H1 (cell line): ENCODE results near the gene TCF21. TPM values are rescaled to one million over a fixed set of nuclear protein-coding genes. Genes with fewer than 3 reads are reported as not detected.
A peak's percentile ranks its signal among the peaks of the same experiment; 100 is the strongest.

Source experiments
- CTCF ChIA-PET: fragments of 300-600 bp; sonication (Branson Sonifier 250); formaldehyde crosslinking; loops from one replicate; lab custom pipeline; 2021; ENCODE audit not compliant: partially characterized antibody; lab: Charles Lee
- POLR2A ChIA-PET: fragments of 300-600 bp; sonication (Branson Sonifier 250); formaldehyde crosslinking; loops from one replicate; lab custom pipeline; 2021; ENCODE audit warnings: inconsistent platforms; ENCODE audit not compliant: partially characterized antibody; lab: Charles Lee
- DNase-seq, 2 experiments: peaks; one replicate each; pipeline versions ENCODE4 v3.0.0 to v3.0.0-alpha.2; 2010 to 2022; ENCODE audit warnings: low spot score in 2 of 2, low read depth in 1 of 2, mixed read lengths in 1 of 2
- FAIRE-seq: peaks from 2 replicates; lab custom pipeline; 2011; peaks lifted over from hg19 to GRCh38; lab: Jason Lieb, UNC
- H2AFZ ChIP-seq: 2 replicates; pipeline ENCODE4 v1.8.1; 2012; ENCODE audit warnings: low read length, inconsistent platforms
- H2AK5ac ChIP-seq: 2 replicates; pipeline ENCODE4 v1.6.1; 2013; ENCODE audit warnings: low read depth, low read length
- H2BK120ac ChIP-seq: replicated peaks from 2 replicates; pipeline ENCODE3; 2013; ENCODE audit warnings: low read depth, low read length, inconsistent platforms
- H2BK12ac ChIP-seq: 2 replicates; pipeline ENCODE4 v1.6.1; 2013; ENCODE audit warnings: low read depth, low read length
- H2BK15ac ChIP-seq: 2 replicates; pipeline ENCODE4 v1.6.1; 2013; ENCODE audit warnings: low read length
- H2BK20ac ChIP-seq: 2 replicates; pipeline ENCODE4 v1.6.1; 2013; ENCODE audit warnings: low read length
- H2BK5ac ChIP-seq: 2 replicates; pipeline ENCODE4 v1.6.1; 2013; ENCODE audit warnings: low read depth, low read length
- H3K14ac ChIP-seq: 2 replicates; pipeline ENCODE4 v1.6.1; 2013; ENCODE audit warnings: inconsistent platforms; ENCODE audit not compliant: insufficient read length
- H3K18ac ChIP-seq: 2 replicates; pipeline ENCODE4 v1.6.1; 2013; ENCODE audit warnings: low read length; ENCODE audit errors: extremely low read depth
- H3K23ac ChIP-seq: 2 replicates; pipeline ENCODE4 v1.6.1; 2013; ENCODE audit warnings: inconsistent platforms; ENCODE audit not compliant: insufficient read length
- H3K23me2 ChIP-seq: 2 replicates; pipeline ENCODE4 v1.6.1; 2013; ENCODE audit warnings: low read depth, low read length
- H3K27ac ChIP-seq: 2 replicates; pipeline ENCODE4 v1.6.1; 2011; ENCODE audit warnings: low read depth, low read length, inconsistent platforms
- H3K27me3 ChIP-seq, 4 experiments: replicated peaks in 1 of 4; 1 replicate in 1 of 4; 2 replicates in 3 of 4; pipeline versions ENCODE4 v1.6.1 to v1.8.1; 2011 to 2013; ENCODE audit warnings: low read length in 3 of 4, mild to moderate bottlenecking in 3 of 4, inconsistent platforms in 2 of 4, mixed read lengths in 2 of 4, moderate library complexity in 1 of 4; ENCODE audit not compliant: control insufficient read depth in 3 of 4, insufficient read depth in 3 of 4; ENCODE audit errors: extremely low read depth in 1 of 4
- H3K36me3 ChIP-seq, 4 experiments: 2 replicates each; pipeline versions ENCODE4 v1.6.1 to v1.8.1; 2011 to 2013; ENCODE audit warnings: mild to moderate bottlenecking in 4 of 4, low read length in 3 of 4, moderate library complexity in 2 of 4, control low read depth in 1 of 4, inconsistent platforms in 1 of 4; ENCODE audit not compliant: insufficient read depth in 4 of 4, control insufficient read depth in 2 of 4
- H3K4ac ChIP-seq: replicated peaks from 2 replicates; pipeline ENCODE3; 2013; ENCODE audit warnings: low read length, low read depth, mixed read lengths, inconsistent platforms; ENCODE audit not compliant: insufficient read length
- H3K4me1 ChIP-seq, 4 experiments: replicated peaks in 1 of 4; 1 replicate in 1 of 4; 2 replicates in 3 of 4; pipeline versions ENCODE4 v1.6.1 to v1.8.1; 2011 to 2013; ENCODE audit warnings: low read length in 3 of 4, inconsistent platforms in 2 of 4, mixed read lengths in 1 of 4; ENCODE audit not compliant: insufficient read depth in 4 of 4, control insufficient read depth in 3 of 4
- H3K4me2 ChIP-seq, 2 experiments: 2 replicates each; pipeline versions ENCODE4 v1.6.1 to v1.8.1; 2011 to 2013; ENCODE audit warnings: low read depth in 2 of 2, low read length in 2 of 2, control low read depth in 1 of 2, inconsistent platforms in 1 of 2, mild to moderate bottlenecking in 1 of 2; ENCODE audit not compliant: insufficient read depth in 1 of 2
- H3K4me3 ChIP-seq, 4 experiments: fragments of 200-600, 300-600 bp in 1 of 4; sonication (generic), shearing (Covaris generic), sonication (Bioruptor Twin) in 1 of 4; 2 replicates each; pipeline versions ENCODE4 v1.5.1 to v1.8.1; 2011 to 2016; ENCODE audit warnings: low read length in 4 of 4, low read depth in 3 of 4, control low read depth in 2 of 4, inconsistent platforms in 2 of 4, mild to moderate bottlenecking in 2 of 4, mixed read lengths in 1 of 4, moderate library complexity in 1 of 4; ENCODE audit not compliant: insufficient read depth in 2 of 4; ENCODE audit errors: extremely low read depth in 1 of 4
- H3K56ac ChIP-seq: replicated peaks from 2 replicates; pipeline ENCODE3; 2013; ENCODE audit warnings: low read depth, mild to moderate bottlenecking, mixed read lengths, low read length, inconsistent platforms; ENCODE audit not compliant: insufficient read length
- H3K79me1 ChIP-seq: 2 replicates; pipeline ENCODE4 v1.6.1; 2013; ENCODE audit warnings: low read depth, low read length, control low read depth
- H3K79me2 ChIP-seq, 2 experiments: 2 replicates each; pipeline versions ENCODE4 v1.6.1 to v1.8.1; 2012 to 2013; ENCODE audit warnings: low read length in 2 of 2, mild to moderate bottlenecking in 2 of 2, inconsistent platforms in 1 of 2; ENCODE audit not compliant: insufficient read depth in 2 of 2, control insufficient read depth in 1 of 2
- H3K9ac ChIP-seq, 4 experiments: replicated peaks in 1 of 4; 1 replicate in 1 of 4; 2 replicates in 3 of 4; pipeline versions ENCODE4 v1.6.1 to v1.8.1; 2011 to 2013; ENCODE audit warnings: low read depth in 3 of 4, low read length in 3 of 4, control low read depth in 2 of 4, mild to moderate bottlenecking in 2 of 4, moderate library complexity in 2 of 4, inconsistent platforms in 1 of 4; ENCODE audit errors: extremely low read depth in 1 of 4
- H3K9me3 ChIP-seq, 2 experiments: 2 replicates each; pipeline versions ENCODE4 v1.6.1 to v1.8.1; 2012 to 2013; ENCODE audit warnings: mild to moderate bottlenecking in 2 of 2, moderate library complexity in 2 of 2, control low read depth in 1 of 2, inconsistent platforms in 1 of 2, low read depth in 1 of 2, low read length in 1 of 2, mixed read lengths in 1 of 2; ENCODE audit not compliant: insufficient read depth in 2 of 2
- H4K20me1 ChIP-seq, 2 experiments: replicated peaks in 1 of 2; 2 replicates each; pipeline versions ENCODE3 to v1.8.1; 2011 to 2013; ENCODE audit warnings: inconsistent platforms in 2 of 2, low read length in 2 of 2, mild to moderate bottlenecking in 1 of 2; ENCODE audit not compliant: insufficient read depth in 2 of 2, control insufficient read depth in 1 of 2
- H4K5ac ChIP-seq: 2 replicates; pipeline ENCODE4 v1.6.1; 2013; ENCODE audit warnings: low read length, low read depth, mixed read lengths, inconsistent platforms; ENCODE audit not compliant: insufficient read length
- H4K8ac ChIP-seq: 2 replicates; pipeline ENCODE4 v1.8.0; 2013; ENCODE audit warnings: mild to moderate bottlenecking, moderate library complexity, low read length, inconsistent platforms; ENCODE audit not compliant: insufficient read depth; ENCODE audit errors: extremely low read depth
- H4K91ac ChIP-seq: replicated peaks from 2 replicates; pipeline ENCODE3; 2013; ENCODE audit warnings: low read length, mixed read lengths, inconsistent platforms; ENCODE audit not compliant: insufficient read length
- BRCA1 ChIP-seq: IDR thresholded peaks from 2 replicates; pipeline ENCODE4 v1.6.1; 2012; ENCODE audit warnings: low read depth, low read length, improper control_type of control experiment
- EZH2 ChIP-seq: fragments of 200-600 bp; sonication (generic); IDR thresholded peaks from 2 replicates; pipeline ENCODE4 v1.7.1; 2012; ENCODE audit warnings: low read depth, mild to moderate bottlenecking, moderate library complexity, low read length, inconsistent platforms; ENCODE audit not compliant: severe bottlenecking
- GTF2F1 ChIP-seq: IDR thresholded peaks from 2 replicates; pipeline ENCODE4 v1.6.1; 2012; ENCODE audit warnings: low read depth, low read length, improper control_type of control experiment, borderline replicate concordance
- MAFK ChIP-seq: IDR thresholded peaks from 2 replicates; pipeline ENCODE4 v1.6.1; 2012; ENCODE audit warnings: low read depth, mild to moderate bottlenecking, improper control_type of control experiment, low read length
- POLR2AphosphoS5 ChIP-seq: IDR thresholded peaks from 2 replicates; pipeline ENCODE4 v1.6.1; 2011; ENCODE audit warnings: low read depth, low read length
- SAP30 ChIP-seq: fragments of 300-600 bp; sonication (generic); IDR thresholded peaks from 2 replicates; pipeline ENCODE4 v1.7.1; 2012; ENCODE audit warnings: low read length, moderate library complexity, mild to moderate bottlenecking, inconsistent platforms; ENCODE audit not compliant: insufficient read depth, insufficient replicate concordance
- TBP ChIP-seq: IDR thresholded peaks from 2 replicates; pipeline ENCODE4 v1.6.1; 2011; ENCODE audit warnings: low read depth, low read length, improper control_type of control experiment
- WGBS, 2 experiments: shearing (Covaris generic) in 1 of 2; methylation state at CpG; one replicate each; pipeline versions ENCODE4 v1.1.6 to v1.1.7; 2013 to 2015; ENCODE audit warnings: low lambda C conversion rate in 2 of 2, mixed read lengths in 2 of 2, inconsistent platforms in 1 of 2, low coverage in 1 of 2, missing lambda C conversion rate in 1 of 2; ENCODE audit not compliant: insufficient replicate concordance in 2 of 2, insufficient coverage in 1 of 2, insufficient read length in 1 of 2; ENCODE audit errors: extremely low coverage in 1 of 2, missing lambda C conversion rate in 1 of 2; 5-methylcytosine and 5-hydroxymethylcytosine counted together
- polyA plus RNA-seq, 7 experiments: library from polyadenylated mRNA; depleted of rRNA in 3 of 7; stranded (reverse) in 5 of 7; unstranded in 2 of 7; fragments of >200 nt in 5 of 7; fragments of 200-250 nt in 2 of 7; gene quantifications; 1 replicate in 5 of 7; 2 replicates in 1 of 7; 4 replicates in 1 of 7; pipeline versions ENCODE4 v1.2.1 to v1.2.3, GENCODE V29; 2011 to 2013; ENCODE audit warnings: missing spikeins in 2 of 7, mixed read lengths in 2 of 7
- total RNA-seq: library from RNA; stranded (reverse); fragmentation: NEBNext Ultra II Directional; extraction: Animal tissue kit (Norgen Biotek cat#: 25700); gene quantifications from 2 replicates; pipeline ENCODE4 v1.2.1, GENCODE V29; 2021
- TF ChIP-seq, protein P1 (sequence below): IDR thresholded peaks from 2 replicates; pipeline ENCODE4 v1.6.1; 2012; ENCODE audit warnings: inconsistent platforms
- TF ChIP-seq, protein P2 (sequence below): IDR thresholded peaks from 2 replicates; pipeline ENCODE4 v1.6.1; 2012; ENCODE audit warnings: inconsistent platforms

TCF21 gene
- total and polyA plus RNA-seq, 2 of the 8 experiments (the other 6 are each of a cell fraction or from before 2014, with no cell fraction given) = 0.05 to 0.09 TPM

DNA sequence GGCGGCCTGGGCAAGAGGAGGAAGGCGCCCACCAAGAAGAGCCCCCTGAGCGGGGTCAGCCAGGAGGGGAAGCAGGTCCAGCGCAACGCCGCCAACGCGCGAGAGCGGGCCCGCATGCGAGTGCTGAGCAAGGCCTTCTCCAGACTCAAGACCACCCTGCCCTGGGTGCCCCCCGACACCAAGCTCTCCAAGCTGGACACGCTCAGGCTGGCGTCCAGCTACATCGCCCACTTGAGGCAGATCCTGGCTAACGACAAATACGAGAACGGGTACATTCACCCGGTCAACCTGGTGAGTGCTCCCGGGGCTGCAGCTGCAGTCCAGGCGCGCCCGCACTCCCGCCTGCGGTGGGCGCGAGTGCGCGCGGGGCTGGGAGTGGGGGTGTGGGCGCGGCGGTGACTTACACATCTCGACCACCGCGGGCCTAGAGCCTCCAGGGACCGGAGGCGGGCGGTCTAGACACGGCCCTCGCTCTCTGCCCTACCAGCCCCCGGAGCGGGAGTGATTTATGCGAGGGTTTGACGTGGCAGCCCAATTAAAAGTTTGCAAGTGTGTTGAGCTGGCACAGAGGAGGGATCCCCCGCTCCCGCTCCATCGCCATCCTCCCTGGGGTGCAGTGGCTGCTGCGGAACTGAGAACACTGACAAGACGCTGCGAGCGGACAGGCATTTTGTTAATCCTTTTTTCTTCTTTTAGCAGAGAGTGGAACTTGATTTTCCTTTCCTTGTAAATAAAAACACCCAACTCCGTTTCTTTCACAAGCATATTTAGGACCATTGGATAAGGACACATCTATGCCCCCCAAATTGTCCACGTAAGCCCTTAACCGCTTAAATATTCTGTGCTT, 867 bp downstream of the TCF21 start:
- Histone ChIP-seq H3K14ac (no peak overlapping the region), H3K56ac (no peak overlapping the region), H4K91ac (no peak overlapping the region), H3K23me2 (peaks cover 18% of the 10 kb centered on the region), H3K79me2 (no peaks in the 10 kb centered on the region), H2AFZ (peak overlapping the region; percentile 87; the same call in 1 of the 2 replicates), H3K27me3 (peaks cover 43 to 75% (median 62%) of the 10 kb centered on the region in 4 experiments), H3K4me1 (peaks cover 3 to 16% (median 7%) of the 10 kb centered on the region in 4 experiments; a peak in 6 of 7 replicates), H2BK20ac (peak overlapping the region; percentile 29; the same call in 1 of the 2 replicates), H3K18ac (peak overlapping the region; percentile 5; the same call in 1 of the 2 replicates), H3K9ac (no peak overlapping the region), H2AK5ac (no peak overlapping the region), H4K20me1 (peaks cover 0 to 8% of the 10 kb centered on the region in 2 experiments), H2BK15ac (no peak overlapping the region; the same call in 1 of the 2 replicates), H4K5ac (no peak overlapping the region), H3K36me3 (peaks cover 0 to 4% (median 0%) of the 10 kb centered on the region in 4 experiments; a peak in 1 of 8 replicates), H3K4me3 (peak overlapping the region; percentile 61 to 77 (median 68)), H3K79me1 (no peaks in the 10 kb centered on the region), H2BK5ac (no peak overlapping the region; the same call in 1 of the 2 replicates), H3K27ac (no peak overlapping the region), H3K23ac (no peak overlapping the region), H2BK120ac (no peak overlapping the region), H4K8ac (peak overlapping the region; percentile 48; the same call in 1 of the 2 replicates), H3K4me2 (peak overlapping the region; percentile 98 to 99), H2BK12ac (peak overlapping the region; percentile 86), H3K9me3 (no peaks in the 10 kb centered on the region), H3K4ac (no peak overlapping the region)
- 4% methylated on average over 47 of the region's 56 CpGs; no CpG with 5 or more reads in 1 of the 2 experiments for WGBS, 2 experiments
- CTCF ChIA-PET = interaction anchor here (0.7 to 4.0 kb wide), 10 partner anchors 8 to 321 kb away, joined by 3 to 20 read pairs (median 4); no protein-coding TSS in a partner anchor
- POLR2A ChIA-PET = interaction anchor here (0.8 to 1.9 kb wide), 3 partner anchors 10 to 320 kb away, joined by 3 to 5 read pairs (median 3); no protein-coding TSS in a partner anchor
- DNase-seq = peak in 1 of 2 experiments; percentile 80
- no peak for FAIRE-seq
- TF ChIP-seq EZH2 (peak; percentile 91), MAFK (no peak), POLR2AphosphoS5 (no peak), TBP (no peak), BRCA1 (no peak), SAP30 (no peak), GTF2F1 (no peak)
- TF ChIP-seq, protein P1, sequence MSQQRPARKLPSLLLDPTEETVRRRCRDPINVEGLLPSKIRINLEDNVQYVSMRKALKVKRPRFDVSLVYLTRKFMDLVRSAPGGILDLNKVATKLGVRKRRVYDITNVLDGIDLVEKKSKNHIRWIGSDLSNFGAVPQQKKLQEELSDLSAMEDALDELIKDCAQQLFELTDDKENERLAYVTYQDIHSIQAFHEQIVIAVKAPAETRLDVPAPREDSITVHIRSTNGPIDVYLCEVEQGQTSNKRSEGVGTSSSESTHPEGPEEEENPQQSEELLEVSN = no peak
- TF ChIP-seq, protein P2, sequence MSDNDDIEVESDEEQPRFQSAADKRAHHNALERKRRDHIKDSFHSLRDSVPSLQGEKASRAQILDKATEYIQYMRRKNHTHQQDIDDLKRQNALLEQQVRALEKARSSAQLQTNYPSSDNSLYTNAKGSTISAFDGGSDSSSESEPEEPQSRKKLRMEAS = no peak; the same call in 1 of the 2 replicates
